Liver (tissue), 3 donors: ENCODE measurements around the gene PPFIBP2.
A peak's percentile ranks its signal among the peaks of the same experiment; 100 is the strongest.

Experiments
- EGR1 ChIP-seq, 2 donors: IDR thresholded peaks; 2 replicates each; pipeline ENCODE4 v1.6.1; 2016 to 2018; ENCODE audit warnings: antibody characterized with exemption in 2 of 2, low read depth in 2 of 2
- GABPA ChIP-seq, 2 donors: IDR thresholded peaks in 1 of 2; conservative IDR thresholded peaks in 1 of 2; 2 replicates each; pipeline ENCODE4 v1.6.1; 2016; ENCODE audit warnings: antibody characterized with exemption in 2 of 2, mild to moderate bottlenecking in 1 of 2, moderate library complexity in 1 of 2
- JUND ChIP-seq, 2 donors: IDR thresholded peaks; 2 replicates each; pipeline ENCODE4 v1.6.1; 2016; ENCODE audit warnings: antibody characterized with exemption in 2 of 2
- RAD21 ChIP-seq, 2 donors: IDR thresholded peaks; 2 replicates each; pipeline ENCODE4 v1.6.1; 2016; ENCODE audit warnings: antibody characterized with exemption in 2 of 2, mild to moderate bottlenecking in 2 of 2
- SP1 ChIP-seq: IDR thresholded peaks from 2 replicates; pipeline ENCODE4 v1.6.1; 2018; ENCODE audit warnings: antibody characterized with exemption, mild to moderate bottlenecking
- TAF1 ChIP-seq: conservative IDR thresholded peaks from 2 replicates; pipeline ENCODE4 v1.6.1; 2016; ENCODE audit warnings: antibody characterized with exemption, mild to moderate bottlenecking
- YY1 ChIP-seq: IDR thresholded peaks from 2 replicates; pipeline ENCODE4 v1.6.1; 2016; ENCODE audit warnings: antibody characterized with exemption, mild to moderate bottlenecking
- TF ChIP-seq, protein P1 (sequence below): fragments of 150-350 bp; IDR thresholded peaks from 2 replicates; pipeline ENCODE4 v1.5.1; 2017; ENCODE audit warnings: improper control_type of control experiment, low read depth, low read length; ENCODE audit not compliant: missing input control
- TF ChIP-seq, protein P2 (sequence below): IDR thresholded peaks from 2 replicates; pipeline ENCODE4 v1.6.1; 2016; ENCODE audit warnings: antibody characterized with exemption
- TF ChIP-seq, protein P3 (sequence below): IDR thresholded peaks from 2 replicates; pipeline ENCODE4 v1.6.1; 2016; ENCODE audit warnings: antibody characterized with exemption, mild to moderate bottlenecking
- TF ChIP-seq, protein P4 (sequence below): IDR thresholded peaks from 2 replicates; pipeline ENCODE4 v1.6.1; 2016; ENCODE audit warnings: antibody characterized with exemption
- donor health status: healthy.
- donor health status: healthy.

DNA sequence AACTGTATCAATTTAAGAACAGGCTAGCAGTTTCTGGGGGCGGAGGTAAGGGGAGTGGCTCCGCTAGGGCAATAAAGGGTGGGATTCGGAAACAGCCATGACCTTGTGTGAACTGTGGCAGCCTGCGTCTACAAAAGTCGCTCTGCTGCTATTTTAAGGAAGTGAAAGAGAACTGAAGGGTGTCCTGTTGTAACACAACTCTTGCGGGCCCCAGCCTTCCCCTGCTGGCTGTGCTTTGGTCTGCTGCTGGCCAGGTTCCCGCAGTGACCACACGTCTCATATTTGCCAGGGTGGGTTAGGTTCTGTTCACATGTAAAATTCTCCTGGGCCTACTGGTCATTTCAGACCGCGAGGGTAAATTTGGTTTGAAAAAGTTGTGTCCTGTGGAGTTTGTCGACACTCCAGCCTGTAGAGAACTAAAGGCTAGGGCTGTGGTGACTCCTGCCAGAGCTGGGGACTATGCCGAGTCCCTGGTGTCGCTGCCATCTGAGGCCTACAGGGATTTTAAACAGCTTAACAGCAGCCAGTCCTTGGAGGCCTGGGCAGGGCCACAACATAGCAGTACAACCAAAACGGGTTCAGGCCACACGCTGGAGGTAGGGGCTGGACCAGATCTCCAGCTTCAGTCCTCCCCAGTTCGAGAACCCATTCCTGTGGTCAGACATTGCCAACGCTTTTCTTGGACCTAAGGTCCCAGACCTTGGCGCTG is 1.1 kb upstream of the PPFIBP2 start:
- TF ChIP-seq, protein P1, sequence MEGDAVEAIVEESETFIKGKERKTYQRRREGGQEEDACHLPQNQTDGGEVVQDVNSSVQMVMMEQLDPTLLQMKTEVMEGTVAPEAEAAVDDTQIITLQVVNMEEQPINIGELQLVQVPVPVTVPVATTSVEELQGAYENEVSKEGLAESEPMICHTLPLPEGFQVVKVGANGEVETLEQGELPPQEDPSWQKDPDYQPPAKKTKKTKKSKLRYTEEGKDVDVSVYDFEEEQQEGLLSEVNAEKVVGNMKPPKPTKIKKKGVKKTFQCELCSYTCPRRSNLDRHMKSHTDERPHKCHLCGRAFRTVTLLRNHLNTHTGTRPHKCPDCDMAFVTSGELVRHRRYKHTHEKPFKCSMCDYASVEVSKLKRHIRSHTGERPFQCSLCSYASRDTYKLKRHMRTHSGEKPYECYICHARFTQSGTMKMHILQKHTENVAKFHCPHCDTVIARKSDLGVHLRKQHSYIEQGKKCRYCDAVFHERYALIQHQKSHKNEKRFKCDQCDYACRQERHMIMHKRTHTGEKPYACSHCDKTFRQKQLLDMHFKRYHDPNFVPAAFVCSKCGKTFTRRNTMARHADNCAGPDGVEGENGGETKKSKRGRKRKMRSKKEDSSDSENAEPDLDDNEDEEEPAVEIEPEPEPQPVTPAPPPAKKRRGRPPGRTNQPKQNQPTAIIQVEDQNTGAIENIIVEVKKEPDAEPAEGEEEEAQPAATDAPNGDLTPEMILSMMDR, result no peak
- TF ChIP-seq GABPA (IDR thresholded peaks at IDR 0.05 in 1 of 2, conservative IDR thresholded peaks at IDR 0.05 in 1 of 2) (no peak), YY1 (peak; percentile 37), JUND (IDR thresholded peaks at IDR 0.05) (no peak), RAD21 (IDR thresholded peaks at IDR 0.05) (no peak), TAF1 (no peak), EGR1 (IDR thresholded peaks at IDR 0.05; ENCODE audit: low read depth in 2 of 2) (no peak), SP1 (peak; percentile 42)
- TF ChIP-seq, protein P2, sequence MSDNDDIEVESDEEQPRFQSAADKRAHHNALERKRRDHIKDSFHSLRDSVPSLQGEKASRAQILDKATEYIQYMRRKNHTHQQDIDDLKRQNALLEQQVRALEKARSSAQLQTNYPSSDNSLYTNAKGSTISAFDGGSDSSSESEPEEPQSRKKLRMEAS, result no peak
- TF ChIP-seq, protein P3, sequence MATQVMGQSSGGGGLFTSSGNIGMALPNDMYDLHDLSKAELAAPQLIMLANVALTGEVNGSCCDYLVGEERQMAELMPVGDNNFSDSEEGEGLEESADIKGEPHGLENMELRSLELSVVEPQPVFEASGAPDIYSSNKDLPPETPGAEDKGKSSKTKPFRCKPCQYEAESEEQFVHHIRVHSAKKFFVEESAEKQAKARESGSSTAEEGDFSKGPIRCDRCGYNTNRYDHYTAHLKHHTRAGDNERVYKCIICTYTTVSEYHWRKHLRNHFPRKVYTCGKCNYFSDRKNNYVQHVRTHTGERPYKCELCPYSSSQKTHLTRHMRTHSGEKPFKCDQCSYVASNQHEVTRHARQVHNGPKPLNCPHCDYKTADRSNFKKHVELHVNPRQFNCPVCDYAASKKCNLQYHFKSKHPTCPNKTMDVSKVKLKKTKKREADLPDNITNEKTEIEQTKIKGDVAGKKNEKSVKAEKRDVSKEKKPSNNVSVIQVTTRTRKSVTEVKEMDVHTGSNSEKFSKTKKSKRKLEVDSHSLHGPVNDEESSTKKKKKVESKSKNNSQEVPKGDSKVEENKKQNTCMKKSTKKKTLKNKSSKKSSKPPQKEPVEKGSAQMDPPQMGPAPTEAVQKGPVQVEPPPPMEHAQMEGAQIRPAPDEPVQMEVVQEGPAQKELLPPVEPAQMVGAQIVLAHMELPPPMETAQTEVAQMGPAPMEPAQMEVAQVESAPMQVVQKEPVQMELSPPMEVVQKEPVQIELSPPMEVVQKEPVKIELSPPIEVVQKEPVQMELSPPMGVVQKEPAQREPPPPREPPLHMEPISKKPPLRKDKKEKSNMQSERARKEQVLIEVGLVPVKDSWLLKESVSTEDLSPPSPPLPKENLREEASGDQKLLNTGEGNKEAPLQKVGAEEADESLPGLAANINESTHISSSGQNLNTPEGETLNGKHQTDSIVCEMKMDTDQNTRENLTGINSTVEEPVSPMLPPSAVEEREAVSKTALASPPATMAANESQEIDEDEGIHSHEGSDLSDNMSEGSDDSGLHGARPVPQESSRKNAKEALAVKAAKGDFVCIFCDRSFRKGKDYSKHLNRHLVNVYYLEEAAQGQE, result peak; percentile 16
- TF ChIP-seq, protein P4, sequence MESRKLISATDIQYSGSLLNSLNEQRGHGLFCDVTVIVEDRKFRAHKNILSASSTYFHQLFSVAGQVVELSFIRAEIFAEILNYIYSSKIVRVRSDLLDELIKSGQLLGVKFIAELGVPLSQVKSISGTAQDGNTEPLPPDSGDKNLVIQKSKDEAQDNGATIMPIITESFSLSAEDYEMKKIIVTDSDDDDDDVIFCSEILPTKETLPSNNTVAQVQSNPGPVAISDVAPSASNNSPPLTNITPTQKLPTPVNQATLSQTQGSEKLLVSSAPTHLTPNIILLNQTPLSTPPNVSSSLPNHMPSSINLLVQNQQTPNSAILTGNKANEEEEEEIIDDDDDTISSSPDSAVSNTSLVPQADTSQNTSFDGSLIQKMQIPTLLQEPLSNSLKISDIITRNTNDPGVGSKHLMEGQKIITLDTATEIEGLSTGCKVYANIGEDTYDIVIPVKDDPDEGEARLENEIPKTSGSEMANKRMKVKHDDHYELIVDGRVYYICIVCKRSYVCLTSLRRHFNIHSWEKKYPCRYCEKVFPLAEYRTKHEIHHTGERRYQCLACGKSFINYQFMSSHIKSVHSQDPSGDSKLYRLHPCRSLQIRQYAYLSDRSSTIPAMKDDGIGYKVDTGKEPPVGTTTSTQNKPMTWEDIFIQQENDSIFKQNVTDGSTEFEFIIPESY, result no peak
